ENCODE measurements around the gene TCEAL4. TPM values are rescaled to one million over a fixed set of nuclear protein-coding genes. Genes with fewer than 3 reads are reported as not detected.
A peak's percentile ranks its signal among the peaks of the same experiment; 100 is the strongest.
"Not testable (repeated sequence)": the region's sequence is repeated elsewhere in the genome, so short reads cannot be mapped to it uniquely, and the experiment has no call there.

TCEAL4 gene
- polyA plus RNA-seq, 3 donors, result 173 to 190 (median 180) TPM

DNA sequence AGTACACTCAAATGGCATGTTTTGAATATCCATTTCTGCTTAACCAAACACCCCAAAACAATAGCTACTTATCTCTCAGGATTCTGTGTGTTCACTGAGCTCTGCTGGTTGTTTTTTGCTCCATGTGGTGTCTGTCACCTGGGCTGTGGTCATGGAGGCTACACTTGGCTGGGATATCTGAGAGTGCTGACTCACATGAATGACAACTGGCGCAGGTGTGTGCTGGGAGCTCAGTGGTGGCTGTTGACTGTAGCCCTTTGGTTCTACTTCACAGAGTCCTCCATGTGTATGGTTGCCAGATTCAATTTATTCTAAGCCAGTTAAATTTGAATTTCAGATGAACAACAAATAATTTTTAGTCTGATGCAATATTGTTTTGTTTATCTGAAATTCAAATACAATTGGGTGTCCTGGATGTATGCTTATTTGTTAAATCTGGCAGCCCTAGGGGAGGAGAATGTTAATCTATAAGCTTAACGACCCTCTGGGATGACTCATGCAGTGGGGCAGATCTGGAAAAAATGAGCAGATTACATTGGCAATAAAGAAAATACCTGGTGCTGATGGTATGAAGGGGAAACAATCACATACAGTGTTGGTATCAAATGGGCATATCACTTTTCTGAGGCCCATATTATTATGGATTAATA lies 28.2 kb upstream of the TCEAL4 start:
- no peak for DNase-seq (ENCODE audit: extremely low read depth in 1 of 11, low read depth in 9 of 11, low spot score in 4 of 11)

DNA sequence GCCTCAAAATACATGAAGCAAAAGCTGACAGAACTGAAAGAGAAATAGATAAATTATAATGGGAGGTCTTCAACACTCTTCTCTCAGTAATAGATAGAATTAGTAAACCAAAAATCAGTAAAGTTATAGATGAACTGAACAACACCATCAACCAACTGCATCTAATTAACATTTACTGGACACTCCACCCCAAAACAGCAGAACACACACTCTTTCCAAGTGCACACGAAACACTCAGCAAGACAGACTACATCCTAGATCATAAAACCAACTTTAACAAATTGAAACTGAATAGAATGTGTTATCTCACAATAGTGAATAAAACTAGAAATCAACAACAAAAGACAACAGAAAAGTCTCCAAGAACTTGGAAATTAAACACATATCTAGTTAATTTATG lies 25.1 kb upstream of the TCEAL4 start:
- DNase-seq (ENCODE audit: extremely low read depth in 1 of 11, low read depth in 9 of 11, low spot score in 4 of 11), result no peak

DNA sequence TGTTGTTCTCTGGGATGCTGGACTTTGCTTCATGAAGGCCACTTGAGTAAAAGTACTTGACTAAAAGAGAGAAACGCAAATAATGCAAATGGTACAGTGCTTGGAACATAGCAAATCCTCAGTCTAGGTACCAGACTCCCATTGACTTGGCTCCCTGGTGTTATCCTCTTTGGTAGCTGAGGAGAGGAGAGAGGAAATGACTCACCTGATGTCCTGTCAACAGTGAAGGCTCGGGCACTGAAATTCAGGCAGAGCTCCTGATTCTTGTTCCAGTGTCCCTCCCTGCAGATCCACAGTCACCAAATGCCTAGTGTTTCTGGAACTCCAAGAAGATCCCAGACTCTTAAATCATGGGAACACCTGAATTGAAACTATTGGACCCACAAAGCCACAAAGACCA lies 22.5 kb upstream of the TCEAL4 start:
- no peak for DNase-seq (ENCODE audit: extremely low read depth in 1 of 11, low read depth in 9 of 11, low spot score in 4 of 11)

DNA sequence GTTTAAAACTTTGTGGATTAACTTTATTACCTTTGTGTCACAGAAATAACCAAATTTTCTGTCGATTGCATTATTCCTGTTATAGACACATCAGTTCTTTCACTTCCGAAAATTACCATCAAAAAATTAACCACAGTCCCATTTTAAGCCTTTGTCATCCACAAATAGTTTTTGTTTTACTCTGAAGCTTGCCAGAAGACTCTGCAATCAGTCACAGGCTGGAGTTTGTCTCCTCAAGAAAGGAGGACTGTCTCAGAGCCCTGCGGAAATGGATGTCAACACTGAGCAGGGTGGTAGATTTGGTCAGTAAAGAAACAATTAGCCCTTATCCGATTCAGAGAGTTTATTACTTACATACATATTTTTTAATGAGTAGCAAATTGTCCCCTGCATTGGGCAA lies 20.1 kb upstream of the TCEAL4 start:
- no peak for DNase-seq (ENCODE audit: extremely low read depth in 1 of 11, low read depth in 9 of 11, low spot score in 4 of 11)

DNA sequence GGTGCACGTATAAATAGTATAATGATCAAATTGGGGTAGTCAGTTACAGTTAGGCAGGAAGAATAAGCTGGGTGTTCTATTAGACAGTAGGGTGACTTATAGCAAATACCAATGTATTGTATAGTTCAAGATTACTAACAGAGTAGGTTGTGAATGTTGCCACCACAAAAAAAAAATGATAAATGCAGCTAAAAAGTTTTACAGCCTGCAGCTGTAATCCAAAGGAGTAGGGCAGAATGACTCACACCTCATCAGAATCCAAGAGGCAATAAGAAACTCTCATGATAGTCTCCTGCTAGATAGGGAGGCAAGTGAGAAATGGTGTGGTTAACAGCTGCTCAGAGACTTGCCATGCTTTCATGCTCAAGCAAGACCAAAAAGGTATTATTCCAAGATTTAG lies 19.6 kb upstream of the TCEAL4 start:
- no peak for DNase-seq (ENCODE audit: extremely low read depth in 1 of 11, low read depth in 9 of 11, low spot score in 4 of 11)

DNA sequence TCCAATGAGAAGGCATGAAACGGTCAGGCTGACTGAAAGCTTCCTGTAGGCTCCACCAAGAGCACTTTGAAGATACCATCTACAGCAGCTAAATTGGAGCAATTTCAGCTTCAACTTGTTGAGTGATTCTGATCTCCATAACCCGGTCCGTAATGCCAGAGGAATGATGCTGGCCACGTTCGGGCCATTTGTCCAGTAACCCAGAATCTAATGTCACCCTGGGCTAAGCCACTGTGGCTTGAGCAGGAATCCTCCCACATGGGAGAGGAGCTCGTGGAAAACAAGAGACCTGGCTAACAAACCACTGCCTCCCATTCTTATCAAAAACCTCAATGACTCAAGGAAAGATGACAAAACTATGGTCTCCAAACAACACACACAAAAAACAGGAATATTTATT lies 14.2 kb upstream of the TCEAL4 start:
- no peak for DNase-seq (ENCODE audit: extremely low read depth in 1 of 11, low read depth in 9 of 11, low spot score in 4 of 11)

DNA sequence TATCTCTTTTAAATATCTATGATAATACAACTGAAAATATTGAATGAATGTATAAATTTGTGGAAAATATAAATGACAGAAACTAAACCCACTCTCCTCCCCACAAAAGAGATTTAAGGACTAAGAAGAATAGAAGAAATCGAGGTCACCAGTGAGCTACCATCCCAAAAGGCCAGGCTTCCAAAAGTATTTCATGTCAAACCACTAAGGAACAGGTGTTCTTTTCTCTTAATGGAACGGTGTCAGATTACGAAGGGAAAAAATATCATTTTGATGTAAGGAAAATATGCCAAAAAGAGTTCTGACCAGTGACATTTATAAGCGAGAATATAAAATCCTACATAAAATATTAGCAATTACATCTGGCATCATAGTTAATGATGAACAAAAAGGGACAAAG lies 13.6 kb upstream of the TCEAL4 start:
- DNase-seq (ENCODE audit: extremely low read depth in 1 of 11, low read depth in 9 of 11, low spot score in 4 of 11), result no peak

DNA sequence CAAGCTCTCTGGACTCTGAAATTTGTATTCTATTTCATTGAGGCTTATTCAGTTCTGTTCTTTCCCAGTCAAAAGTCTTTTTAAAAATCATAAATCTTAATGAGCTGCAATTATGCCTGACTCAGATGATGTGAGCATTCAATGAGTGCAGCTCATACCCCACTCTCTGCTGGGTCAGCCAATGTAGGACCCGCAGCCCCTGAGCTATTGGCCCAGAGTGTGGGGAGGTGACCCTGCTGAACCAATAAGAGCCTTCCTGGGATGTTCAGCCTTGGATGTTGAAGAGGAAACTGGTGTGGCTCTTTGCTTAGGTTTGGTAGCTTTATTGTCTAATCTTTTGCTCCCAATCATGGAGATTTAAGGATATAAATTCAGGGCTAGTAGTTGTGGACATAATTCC lies 12.1 kb upstream of the TCEAL4 start:
- DNase-seq (ENCODE audit: extremely low read depth in 1 of 11, low read depth in 9 of 11, low spot score in 4 of 11), result no peak

DNA sequence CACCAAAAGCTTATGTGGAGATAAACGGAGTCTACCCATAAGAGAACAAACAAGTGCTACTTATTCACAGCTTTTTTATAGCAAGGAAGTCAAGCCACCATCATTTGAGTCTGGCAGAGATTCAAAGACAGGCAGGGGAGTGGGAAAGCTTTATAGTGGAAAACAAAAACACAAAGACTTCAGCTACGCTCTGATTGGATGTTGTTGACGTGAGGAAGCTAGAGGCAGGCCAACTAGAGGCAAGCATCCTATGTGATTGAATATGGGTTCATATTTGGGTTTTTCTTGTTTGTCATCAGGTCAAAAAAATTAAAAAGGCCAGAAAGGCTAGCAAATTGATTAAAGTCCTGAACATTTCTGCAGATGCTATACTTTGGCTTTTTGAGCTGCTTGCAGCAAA lies 719 bp upstream of the TCEAL4 start:
- DNase-seq (ENCODE audit: extremely low read depth in 1 of 11, low read depth in 9 of 11, low spot score in 4 of 11), result peak in 2 of 11 donors; percentile 3 to 11

DNA sequence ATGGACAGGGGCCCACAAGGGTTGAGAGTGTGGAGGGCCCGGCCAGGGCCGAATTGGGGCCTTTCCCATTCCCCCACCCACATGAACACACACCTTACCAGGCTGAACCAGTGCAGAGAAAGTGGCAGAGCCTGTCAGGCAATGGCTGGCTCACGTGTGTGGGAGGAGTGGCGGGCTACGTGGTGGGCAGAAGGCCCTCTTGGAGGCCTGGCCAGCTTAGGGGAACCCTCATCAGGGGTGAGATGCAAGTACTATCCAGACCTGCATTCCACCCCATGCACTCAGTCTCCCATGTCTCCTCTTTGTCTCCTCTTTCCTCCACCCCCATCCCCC lies 965 bp downstream of the TCEAL4 start:
- DNase-seq (ENCODE audit: extremely low read depth in 1 of 11, low read depth in 9 of 11, low spot score in 4 of 11), result peak in 2 of 11 donors; percentile 7

DNA sequence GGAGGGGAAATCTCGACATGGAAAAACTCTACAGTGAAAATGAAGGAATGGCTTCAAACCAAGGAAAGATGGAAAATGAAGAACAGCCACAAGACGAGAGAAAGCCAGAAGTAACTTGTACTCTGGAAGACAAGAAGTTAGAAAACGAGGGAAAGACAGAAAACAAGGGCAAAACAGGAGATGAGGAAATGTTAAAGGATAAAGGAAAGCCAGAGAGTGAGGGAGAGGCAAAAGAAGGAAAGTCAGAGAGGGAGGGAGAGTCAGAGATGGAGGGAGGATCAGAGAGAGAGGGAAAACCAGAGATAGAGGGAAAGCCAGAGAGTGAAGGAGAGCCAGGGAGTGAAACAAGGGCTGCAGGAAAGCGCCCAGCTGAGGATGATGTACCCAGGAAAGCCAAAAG lies 1.3 kb downstream of the TCEAL4 start:
- no peak for DNase-seq (ENCODE audit: extremely low read depth in 1 of 11, low read depth in 9 of 11, low spot score in 4 of 11)

DNA sequence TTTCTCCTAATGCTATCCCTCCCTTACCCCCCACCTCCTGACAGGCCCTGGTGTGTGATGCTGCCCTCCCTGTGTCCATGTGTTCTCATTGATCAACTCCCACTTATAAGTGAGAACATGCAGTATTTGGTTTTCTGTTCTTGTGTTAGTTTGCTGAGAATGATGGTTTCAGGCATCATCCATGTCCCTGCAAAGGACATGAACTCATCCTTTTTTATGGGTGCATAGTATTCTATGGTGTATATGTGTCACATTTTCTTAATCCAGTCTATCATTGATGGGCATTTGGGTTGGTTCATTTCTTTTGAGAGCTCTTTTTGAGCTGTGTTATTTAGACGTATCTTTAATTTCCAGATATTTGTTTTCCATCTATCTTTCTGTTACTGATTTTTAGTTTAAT lies 7.0 kb downstream of the TCEAL4 start:
- DNase-seq (ENCODE audit: extremely low read depth in 1 of 11, low read depth in 9 of 11, low spot score in 4 of 11), result not testable (repeated sequence)

DNA sequence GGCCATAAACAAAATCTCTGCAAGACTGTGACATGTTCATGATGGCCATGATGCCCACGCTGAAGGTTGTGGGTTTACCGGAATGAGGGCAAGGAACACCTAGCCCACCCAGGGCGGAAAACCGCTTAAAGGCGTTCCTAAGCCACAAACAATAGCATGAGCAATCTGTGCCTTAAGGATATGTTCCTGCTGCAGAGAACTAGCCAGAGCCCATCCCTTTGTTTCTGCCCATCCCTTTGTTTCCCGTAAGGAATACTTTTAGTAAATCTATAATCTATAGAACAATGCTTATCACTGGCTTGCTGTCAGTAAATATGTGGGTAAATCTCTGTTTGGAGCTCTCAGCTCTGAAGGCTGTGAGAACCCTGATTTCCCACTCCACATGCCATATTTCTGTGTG lies 9.9 kb downstream of the TCEAL4 start:
- DNase-seq (ENCODE audit: extremely low read depth in 1 of 11, low read depth in 9 of 11, low spot score in 4 of 11), result not testable (repeated sequence)

DNA sequence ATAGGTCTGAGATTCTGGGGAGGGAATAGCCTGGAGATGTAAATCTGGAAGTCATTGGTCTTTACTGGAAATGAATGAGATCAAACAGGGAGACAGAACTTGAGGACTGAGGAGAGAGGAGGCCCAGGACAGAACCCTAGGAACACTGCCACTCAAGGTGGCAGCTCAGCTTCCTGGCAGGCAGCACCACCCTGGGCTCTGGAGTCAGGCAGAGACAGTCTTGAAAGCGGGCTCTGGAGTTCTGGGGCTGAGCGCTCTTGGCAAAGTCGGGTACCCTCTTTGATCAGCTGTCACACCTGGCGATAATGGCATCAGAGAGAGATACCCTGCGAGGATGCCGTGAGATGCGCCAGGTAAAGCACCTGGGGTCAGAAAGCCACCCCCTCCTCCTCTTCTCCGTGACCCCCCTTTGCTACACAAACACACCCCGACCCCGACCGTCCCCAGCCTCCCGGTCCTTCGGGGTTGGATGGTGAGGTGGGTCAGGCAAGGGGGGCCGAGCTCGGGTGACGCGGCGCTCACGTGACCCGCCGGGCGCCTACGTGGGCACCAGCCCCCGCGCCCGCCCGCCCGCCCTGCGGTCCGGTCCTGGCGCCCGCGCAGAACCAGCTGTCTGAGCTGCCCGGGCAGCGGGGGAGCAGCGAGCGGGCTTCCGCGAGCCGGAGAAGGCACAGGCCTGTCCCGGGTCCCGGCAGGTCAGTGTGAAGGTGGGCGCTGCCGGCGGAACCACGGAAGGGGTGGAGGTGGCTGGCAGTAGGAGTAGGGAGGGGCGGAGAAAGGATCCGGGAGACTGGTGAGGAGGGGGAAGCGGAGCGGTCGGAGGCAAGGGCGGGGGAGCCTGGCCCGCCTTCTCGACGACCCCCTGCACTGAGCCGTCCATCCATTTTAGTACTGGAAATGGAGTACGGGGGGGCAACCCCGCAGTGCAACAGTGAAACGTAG lies 22.3 kb downstream of the TCEAL4 start, which contains the start of gene TCEAL3:
TCEAL3 (plus strand) TSS at position 600 of the 942 bp plus-strand sequence. CDS start 1,102 bp downstream, outside the sequence.
- DNase-seq (ENCODE audit: extremely low read depth in 1 of 11, low read depth in 9 of 11, low spot score in 4 of 11), result peak in 5 of 11 donors; percentile 30 to 38 (median 33)

DNA sequence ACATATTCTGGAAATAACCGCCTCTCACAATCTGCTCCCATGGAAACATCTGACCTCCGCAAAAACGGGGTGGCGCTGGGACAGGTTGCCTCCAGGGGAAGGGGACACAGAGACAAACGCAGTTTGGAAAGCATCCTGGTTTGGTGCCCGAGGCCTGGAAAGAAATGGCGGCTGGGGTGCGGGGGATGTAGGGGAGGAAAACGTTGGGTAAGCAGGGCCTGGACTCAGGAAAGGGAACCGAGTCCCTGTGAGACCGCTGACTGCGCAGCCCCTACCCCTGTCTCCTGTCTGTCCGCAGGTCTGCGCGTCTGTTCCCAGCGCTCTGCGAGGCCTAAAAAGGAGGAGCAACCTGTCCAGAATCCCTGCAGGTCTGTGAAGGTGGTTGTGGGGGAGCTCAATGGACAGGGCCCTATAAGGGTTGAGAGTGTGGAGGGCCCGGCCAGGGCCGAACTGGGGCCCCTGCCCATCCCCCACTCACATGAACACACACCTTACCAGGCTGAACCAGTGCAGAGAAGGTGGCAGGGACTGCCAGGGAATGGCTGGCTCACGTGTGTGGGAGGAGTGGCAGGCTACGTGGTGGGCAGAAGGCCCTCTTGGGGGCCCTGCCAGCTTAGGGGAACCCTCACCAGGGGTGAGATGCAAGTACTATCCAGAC lies 23.1 kb downstream of the TCEAL4 start:
- DNase-seq (ENCODE audit: extremely low read depth in 1 of 11, low read depth in 9 of 11, low spot score in 4 of 11), result peak in 1 of 11 donors; percentile 1

DNA sequence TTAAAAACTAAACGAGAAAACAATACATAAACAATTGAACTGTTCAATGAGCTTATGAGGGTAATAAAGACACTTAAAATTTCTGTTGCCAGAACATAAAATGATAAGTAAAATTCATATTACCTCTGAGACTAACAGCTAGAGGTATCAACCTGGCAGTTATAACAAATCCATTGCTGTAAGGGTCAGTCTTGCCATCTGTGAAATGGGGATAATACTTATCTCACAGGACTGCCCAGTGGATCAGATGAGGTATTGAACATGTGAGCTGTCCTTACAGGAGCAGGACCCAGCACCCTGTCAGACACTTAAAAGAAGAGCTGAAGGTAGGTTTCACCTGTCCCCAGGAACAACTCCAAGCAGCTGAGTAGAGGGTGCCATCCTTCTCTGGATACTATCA lies 25.0 kb downstream of the TCEAL4 start:
- DNase-seq (ENCODE audit: extremely low read depth in 1 of 11, low read depth in 9 of 11, low spot score in 4 of 11), result no peak

DNA sequence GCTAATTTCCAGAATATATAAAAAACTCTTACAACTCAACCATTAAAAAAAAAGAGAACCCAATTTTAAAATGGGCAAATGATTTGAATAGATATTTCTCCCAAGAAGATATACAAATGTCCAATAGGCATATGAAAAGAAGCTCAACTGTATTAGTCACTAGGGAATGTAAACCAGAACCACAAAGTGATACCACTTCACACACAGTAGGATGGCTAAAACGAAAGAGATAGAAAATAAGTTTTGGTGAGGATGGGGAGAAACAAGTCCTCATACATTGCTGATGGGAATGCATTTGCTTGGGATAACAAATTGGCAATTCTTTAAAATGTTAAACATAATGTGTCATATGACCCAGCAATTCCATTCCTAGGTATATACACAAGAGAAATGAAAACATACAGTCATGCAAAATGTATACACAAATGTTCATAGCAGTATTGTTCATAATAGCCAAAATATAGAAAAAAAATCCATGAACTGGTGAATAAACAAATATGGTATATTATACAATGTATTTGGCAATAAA lies 28.1 kb downstream of the TCEAL4 start:
- no peak for DNase-seq (ENCODE audit: extremely low read depth in 1 of 11, low read depth in 9 of 11, low spot score in 4 of 11)

DNA sequence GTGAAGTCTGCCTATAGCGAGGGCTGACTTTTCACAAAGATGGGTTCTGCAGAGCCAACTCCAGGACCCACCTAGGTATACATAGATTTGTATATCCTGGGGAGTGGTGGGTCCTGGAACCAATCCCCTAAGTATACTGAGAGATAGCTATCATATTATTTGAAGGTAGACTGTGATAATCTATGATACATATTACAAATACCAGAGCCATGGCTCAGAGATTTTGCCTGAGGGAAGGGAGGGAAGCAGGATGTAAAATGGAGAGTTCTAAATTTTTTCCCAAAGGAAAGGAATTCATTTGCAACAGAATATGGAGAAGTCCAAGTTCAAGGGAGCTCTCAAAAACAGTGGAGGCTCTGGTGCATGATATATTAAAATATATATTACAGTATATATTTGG lies 29.7 kb downstream of the TCEAL4 start:
- DNase-seq (ENCODE audit: extremely low read depth in 1 of 11, low read depth in 9 of 11, low spot score in 4 of 11), result no peak

DNA sequence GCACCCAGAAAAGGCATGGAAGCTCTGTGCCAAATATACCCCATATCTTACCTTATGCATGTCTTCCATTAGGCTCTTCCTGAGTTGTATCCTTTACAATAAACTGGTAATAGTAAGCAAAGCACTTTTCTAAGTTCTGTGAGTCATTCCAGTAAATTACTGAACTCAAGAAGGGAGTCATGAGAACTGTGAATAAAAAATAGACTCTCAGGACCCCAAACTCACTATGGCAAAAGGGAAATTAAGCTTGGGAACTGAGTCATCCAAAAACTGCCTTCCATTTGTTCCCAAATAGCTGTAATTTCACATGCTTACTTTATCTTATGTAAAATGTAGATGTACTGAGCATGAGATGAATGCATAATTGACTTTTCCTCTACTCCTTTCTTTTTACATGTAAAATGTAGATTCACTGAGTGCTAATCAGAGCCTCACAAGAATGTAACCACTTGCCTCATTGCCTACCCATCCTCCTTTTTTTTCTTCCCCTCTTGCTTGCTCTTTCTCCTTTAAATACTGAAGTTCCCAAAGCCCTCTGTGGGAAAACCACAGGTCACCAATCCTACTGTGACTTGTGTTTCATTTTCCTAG lies 30.6 kb downstream of the TCEAL4 start:
- DNase-seq (ENCODE audit: extremely low read depth in 1 of 11, low read depth in 9 of 11, low spot score in 4 of 11), result no peak
